NCI-H187 treated with DMSO at 0.1 percent for 48 hours (cell line): ENCODE data around the gene CCDC39.

Experiments
- DNase-seq: peaks from one replicate; lab custom pipeline; 2025; lab: John Stamatoyannopoulos, UW

Gene CCDC39

DNA sequence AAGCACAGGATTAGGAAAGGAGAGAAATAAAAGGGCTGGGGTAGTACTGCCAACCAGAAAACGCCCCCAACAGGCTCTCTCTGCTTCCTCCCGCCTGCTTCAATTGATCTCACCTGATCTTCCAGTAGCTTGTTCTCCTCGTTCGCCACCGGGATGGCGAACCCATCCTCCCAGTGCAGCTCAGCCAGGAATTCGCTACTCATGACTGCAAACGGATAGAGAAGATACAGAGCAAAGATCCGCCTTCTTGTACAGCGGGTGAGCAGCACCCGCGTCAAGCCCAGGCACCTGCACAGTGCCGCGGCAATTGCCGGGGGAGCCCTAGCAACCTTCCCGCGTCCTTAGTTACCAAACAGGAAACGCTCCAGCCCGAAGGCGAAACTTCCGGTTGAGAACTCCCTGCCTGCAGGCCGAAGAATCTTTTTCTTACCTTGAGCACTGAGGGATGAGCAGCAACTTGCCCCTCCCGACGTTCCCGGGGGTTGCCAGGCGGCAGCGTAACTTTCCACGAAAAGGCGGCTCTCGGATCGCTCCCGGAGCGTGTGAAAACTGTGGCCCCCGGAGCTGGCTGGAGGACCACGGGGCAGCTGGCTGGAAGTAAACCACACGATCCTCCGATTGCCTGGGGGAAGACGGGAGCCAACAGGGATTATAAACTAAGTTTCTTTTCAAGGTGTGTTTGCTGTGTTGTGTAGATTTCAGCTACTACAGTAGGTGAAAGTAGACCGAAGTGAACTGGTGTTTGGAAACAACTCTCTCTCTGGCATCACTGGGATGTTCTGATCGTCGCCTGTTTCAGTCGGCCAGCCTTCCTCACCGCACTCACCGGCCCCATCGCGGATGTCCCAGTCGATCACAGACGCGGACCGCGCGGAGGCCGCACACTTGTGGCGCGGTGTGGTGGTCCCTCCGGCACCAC lies at the start of gene CCDC39:
Gene CCDC39, minus strand, starts transcription at position 312 of the 919 bp plus-strand sequence. Its CDS starts 109 bp downstream, at position 203.
- DNase-seq = peak; percentile 29

GRCh38 chr3:180720012-180720411 lies 40.7 kb upstream of the CCDC39 start:
- DNase-seq = no peak

GRCh38 chr3:180707896-180708295 lies 28.6 kb upstream of the CCDC39 start:
- no peak for DNase-seq

GRCh38 chr3:180705619-180706018 lies 26.3 kb upstream of the CCDC39 start:
- DNase-seq = no peak

GRCh38 chr3:180704532-180704931 lies 25.2 kb upstream of the CCDC39 start:
- DNase-seq = no peak

GRCh38 chr3:180700941-180701340 lies 21.7 kb upstream of the CCDC39 start:
- DNase-seq = no peak

- no peak for DNase-seq
Measured at GRCh38 chr3:180698760-180699270, 19.5 kb upstream of the CCDC39 start.

DNA sequence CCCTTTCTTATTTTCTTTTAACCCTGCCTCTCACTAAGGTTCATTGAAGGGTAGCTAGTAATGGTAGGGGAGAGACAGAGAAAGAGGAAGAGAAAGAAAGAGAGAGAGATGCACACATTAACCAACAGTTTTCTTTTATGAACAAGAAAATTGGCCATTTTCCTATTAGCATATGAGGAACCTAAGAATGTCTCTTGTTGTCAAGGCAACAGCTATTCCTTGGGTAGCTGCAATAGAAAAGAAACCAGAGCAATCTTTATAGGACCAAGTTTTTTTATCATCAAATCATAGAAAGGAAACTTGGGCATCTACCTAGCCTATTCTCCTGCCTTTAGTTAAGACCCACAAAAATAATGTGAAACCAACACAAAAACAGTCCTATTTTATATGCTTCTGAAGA lies 15.0 kb upstream of the CCDC39 start:
- DNase-seq = no peak

- DNase-seq = no peak
Measured at GRCh38 chr3:180693656-180694055, 14.4 kb upstream of the CCDC39 start.

DNA sequence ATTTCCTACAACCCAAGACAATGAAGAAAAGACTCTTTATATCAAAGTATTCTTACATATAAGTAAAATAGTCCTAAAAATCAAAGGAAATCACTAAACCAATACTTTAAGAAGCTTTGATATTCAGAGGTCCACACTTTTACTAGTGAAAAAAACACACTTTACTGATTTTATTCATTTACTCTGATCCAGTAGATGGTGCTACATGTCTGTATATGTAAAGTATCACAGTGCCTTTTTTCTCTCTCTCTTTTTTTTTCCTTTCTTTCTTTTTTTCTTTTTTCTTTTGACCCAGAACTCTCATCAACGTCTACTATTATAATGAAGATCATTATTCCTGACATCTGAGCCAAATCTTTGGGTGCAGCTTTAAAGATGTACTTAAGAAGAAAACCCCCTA lies 10.8 kb upstream of the CCDC39 start:
- no peak for DNase-seq

DNA sequence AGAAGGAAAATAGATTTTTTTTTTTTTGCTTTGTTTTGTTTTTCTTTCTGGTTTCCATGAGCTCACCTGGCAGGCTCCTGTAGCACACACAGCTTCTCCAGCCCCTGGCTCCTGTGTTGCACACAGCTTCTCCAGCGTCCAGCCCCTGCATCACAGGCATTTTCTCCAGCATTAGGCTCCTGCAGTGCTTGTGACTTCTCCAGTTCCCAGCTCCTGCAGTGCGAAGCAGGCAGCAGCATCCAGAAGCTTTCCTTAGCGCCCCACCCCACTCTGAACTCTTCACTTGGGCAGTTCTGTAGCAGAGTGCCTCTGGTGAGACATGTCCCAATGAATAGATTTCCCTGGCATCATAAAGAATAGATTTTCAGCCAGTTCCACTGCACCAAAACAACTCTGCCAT lies 5.5 kb upstream of the CCDC39 start:
- no peak for DNase-seq

DNA sequence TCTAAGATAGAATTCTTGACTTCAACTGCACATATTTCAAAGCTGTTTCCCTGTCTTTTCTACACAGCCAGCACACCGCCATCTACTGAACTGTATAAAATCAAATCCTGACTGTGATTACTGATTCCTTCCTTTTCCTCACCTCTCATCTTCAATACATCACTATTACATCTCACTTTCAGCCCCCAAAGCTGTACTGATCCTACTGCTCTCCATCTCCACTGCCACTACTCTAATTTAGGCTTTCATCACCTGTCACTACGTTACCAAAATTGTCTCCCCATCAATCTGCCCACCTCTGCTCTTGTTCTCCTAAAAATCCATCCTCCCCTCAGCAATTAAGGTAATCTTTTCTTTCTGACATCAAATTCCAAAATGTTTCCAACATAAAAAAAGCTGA lies 4.5 kb upstream of the CCDC39 start:
- no peak for DNase-seq

DNA sequence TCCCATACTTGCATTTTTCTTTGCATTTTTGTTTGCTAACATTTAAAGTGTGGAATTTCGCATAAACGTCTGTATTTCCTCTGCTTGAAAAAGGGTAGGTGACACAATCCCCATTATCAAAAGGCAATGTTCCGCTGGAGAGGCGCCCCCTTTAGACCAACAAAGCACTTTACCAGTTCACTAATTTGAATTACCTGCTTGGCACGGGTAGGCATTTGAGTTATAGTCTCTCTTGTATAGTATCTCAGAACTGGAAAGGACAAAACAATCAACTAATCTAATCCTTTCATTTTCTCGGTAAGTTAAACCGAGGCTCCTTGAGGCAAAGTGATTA lies 775 bp upstream of the CCDC39 start:
- DNase-seq = no peak

- DNase-seq = no peak
Measured at GRCh38 chr3:180678231-180678630, 1.1 kb downstream of the CCDC39 start.

GRCh38 chr3:180661444-180661843 lies 17.8 kb downstream of the CCDC39 start:
- DNase-seq = no peak

- DNase-seq = no peak
Measured at GRCh38 chr3:180657094-180657493, 22.2 kb downstream of the CCDC39 start.

DNA sequence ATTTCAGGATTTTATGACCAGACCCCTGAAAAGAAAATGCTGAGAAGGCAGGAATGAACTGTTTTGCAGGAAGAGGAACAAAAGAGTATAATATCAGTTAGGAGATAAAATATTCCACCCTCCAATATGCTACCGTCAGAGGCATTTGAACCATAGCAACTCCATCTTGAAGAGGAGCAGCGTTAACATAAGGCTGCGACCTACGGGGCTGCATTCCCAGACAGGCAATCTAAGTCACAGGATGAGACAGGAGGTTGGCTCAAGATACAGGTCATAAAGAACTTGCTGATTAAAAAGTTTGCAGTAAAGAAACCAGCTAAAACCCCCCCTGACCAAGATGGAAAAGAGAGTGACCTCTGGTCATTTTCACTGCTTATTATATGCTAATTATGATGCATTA lies 22.9 kb downstream of the CCDC39 start:
- DNase-seq = no peak

DNA sequence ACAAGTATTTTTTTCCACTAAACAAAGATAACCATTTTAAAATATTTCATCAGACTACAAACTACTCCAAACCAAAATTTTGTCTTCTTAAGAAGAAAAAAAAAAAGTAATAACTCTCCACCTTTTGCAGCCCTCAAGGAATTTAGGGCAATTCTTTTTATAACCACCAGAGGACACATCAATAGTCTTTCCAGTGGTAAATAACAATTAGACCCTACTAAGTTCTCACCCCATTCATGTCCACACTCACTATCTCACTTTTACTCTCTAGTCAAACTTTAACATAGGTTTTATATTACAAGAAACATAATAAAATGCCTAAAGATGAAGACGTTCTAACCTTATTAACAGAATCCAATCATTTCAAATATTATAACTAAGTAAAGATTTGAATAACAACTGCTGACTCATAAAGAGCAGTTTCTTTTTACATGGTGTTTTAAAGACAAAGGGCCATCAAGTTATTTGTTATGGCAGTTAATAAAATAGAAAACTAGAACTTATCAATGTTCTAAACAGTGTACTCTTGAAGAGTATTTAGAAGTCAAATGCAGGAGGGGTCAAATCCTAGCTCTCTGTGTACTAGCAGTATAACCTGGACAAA lies 33.0 kb downstream of the CCDC39 start:
- DNase-seq = no peak

DNA sequence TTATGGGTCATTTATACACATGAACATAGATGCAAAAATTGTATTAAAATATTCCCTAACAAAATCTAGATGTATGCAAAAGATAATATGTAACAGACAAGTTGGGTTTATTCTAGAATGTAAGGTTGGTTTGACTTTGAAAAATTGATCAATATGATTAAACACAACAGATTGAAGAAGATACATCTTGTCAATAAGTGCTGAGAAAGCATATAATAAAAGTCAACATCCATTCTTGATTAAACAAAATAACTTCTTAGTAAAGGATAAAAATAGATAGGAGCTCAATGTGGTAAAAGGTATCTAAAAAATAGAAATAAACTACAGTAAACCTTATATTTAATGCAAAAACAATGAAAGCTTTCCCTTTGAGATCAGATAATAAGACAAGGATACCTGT lies 38.3 kb downstream of the CCDC39 start:
- DNase-seq = no peak

DNA sequence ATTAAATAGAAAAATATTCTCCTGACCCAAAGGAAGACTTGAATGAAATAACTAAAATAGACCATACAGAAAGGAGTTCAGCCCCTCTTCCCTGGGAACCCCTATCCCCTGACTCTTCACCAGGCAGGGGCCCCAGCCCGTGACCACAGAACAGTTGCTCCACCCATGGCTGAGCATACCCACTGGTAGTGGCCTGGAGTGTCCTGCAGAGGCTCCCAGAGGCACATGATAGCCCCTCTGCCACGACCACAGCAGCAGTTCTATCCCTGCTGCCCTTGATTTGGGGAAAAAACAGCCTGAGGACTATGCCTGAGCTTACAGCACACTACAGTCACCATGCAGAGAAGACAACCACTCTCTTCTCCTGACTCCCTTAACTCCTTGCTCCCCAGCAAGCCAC lies 45.6 kb downstream of the CCDC39 start:
- no peak for DNase-seq

- DNase-seq = no peak
Measured at GRCh38 chr3:180631317-180631716, 48.0 kb downstream of the CCDC39 start.

DNA sequence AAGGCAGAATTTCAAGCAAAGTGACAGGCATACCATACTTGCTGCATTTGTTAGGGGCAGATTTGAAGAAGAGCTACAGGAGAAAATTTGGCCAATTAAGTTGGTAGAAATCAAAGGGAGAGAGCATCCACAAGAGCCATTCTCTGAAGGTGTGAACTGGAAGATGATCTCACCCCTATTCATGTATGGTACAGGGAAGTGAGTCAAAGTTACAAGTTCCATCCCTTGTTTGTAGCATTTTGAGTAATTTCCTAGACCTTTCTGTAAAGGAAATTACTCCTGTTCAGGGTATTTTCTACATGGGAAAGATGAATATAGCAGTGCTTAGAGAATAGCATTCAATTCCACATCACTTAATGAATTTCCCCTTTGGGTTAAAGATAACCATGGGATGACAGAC lies 48.9 kb downstream of the CCDC39 start:
- no peak for DNase-seq

DNA sequence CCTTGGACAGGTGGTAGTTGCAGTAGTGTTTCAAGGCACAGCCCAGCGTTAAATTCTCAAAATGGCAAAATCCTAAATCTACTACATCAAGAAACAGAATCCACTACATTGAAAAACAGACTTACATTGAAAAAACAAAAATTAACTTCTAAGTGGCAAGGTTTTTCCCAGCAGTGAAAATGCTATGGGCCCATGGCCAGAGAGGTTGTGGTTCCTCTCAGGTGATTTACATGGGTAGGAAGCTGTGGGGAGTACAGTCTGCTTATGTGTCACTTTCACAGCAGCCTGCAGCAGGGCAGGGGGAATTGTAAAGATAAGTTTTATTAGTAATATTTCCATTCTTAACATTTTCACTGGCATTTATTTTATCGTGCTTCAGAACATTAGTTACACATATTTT lies 52.4 kb downstream of the CCDC39 start:
- no peak for DNase-seq

DNA sequence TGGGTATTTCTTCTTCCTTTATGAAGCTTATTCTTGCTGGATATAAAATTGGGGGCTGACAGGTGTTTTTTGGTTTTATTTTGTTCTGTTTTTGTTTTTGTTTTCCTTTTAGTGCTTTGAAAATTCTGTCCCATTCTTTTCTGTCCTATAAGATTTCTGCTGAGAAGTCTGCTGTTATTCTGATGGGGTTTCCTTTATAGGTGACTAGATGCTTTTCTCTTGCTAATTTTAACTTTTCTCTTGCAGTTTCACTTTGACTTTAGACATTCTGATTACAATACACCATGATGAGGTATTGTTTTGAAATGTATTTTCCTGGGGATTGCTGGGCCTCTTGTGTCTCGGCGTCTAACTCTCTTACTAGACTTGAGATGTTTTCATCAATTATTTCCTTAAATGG lies 54.6 kb downstream of the CCDC39 start:
- DNase-seq = no peak
